Mesenteric fat pad (tissue), 1 donor: Measurements from ENCODE around the gene RABEPK. TPM values are rescaled to one million over a fixed set of nuclear protein-coding genes. Genes with fewer than 3 reads are reported as not detected.

Experiments
- total RNA-seq: library from RNA; stranded (reverse); fragmentation: NEBNext Ultra II Directional; extraction: Animal tissue kit (Norgen Biotek cat#: 25700); gene quantifications from one replicate; pipeline ENCODE4 v1.2.1, GENCODE V29; 2021
- donor health status: DM: yes; HTN: yes; CAD: no.

Gene RABEPK
- total RNA-seq, 1 donor from 2014 or later = 19.8 TPM

Other genes with a start within 250 kb of the RABEPK start
- gene SCAI, start 57.0 kb upstream of the RABEPK start, total RNA-seq = 6.4 TPM
- 52.7 TPM for gene PPP6C, start 10.7 kb upstream of the RABEPK start, total RNA-seq
- 286 TPM for gene HSPA5, start 40.8 kb downstream of the RABEPK start, total RNA-seq
- 66.8 TPM for gene GAPVD1, start 61.3 kb downstream of the RABEPK start, total RNA-seq